CD4-positive, alpha-beta T cell treated with Interleukin-17A for 4 hours (primary cell): ENCODE results near the gene ATP9B.
A peak's percentile ranks its signal among the peaks of the same experiment; 100 is the strongest.

Experiments
- DNase-seq: peaks from one replicate; pipeline ENCODE4 v3.0.0-alpha.2; 2020; ENCODE audit warnings: mixed read lengths

The ATP9B gene

DNA sequence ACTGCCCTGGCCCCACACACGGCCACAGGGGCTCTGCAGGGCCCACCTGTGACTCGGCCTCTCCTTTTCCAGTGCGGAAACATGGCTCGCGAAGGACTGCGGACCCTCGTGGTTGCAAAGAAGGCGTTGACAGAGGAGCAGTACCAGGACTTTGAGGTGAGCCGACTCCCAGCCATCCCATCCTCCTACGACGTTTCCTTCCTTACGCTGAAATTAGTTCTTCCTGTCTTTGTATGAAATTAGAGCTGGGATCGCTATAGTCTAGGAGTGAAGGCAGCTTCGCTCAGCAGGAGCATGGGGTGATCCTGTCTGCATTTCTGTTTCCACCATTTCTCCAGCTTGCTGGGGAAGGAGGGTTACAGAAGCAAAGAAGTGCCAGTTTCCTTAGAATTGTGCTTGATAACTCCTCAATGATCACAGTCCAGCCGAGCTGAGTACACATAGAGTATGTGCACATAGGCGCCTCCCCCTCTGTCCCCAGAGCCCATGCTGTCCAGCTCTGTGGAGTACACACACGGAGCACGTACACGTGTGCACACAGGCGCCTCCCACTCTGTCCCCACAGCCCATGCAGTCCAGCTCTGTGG is 267.5 kb downstream of the ATP9B start:
- no peak for DNase-seq

DNA sequence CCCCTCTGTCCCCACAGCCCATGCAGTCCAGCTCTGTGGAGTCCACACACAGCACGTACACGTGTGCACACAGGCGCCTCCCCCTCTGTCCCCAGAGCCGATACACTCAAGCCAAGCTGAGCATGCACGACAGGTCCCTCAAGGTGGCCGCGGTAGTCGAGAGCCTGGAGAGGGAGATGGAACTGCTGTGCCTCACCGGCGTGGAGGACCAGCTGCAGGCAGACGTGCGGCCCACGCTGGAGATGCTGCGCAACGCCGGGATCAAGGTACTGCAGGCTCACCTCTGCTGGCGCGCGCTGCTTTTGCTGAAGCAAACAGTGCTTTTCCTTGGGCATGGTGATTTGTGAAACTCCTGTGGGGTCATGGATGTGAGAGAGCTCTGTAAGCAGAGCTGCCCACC is 268.0 kb downstream of the ATP9B start:
- DNase-seq: no peak

DNA sequence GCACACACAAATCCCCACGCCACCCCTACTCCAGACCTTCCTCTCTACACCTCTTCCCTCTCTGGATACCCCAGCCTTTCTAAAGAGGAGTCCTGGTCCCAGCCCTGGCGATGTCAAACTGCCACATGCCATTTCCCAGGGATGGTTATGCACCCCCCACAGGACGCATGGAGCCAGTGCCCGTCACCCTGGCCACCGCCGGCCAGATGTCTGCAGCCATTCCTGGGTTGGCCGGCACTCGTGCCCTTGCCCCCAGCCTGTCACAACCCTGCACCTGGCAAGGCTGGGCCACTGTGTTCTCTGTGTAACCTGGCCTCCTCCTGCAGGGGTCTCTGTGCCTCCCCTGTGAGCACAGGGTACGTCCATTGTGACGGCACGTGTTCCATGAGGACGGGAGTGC is 268.4 kb downstream of the ATP9B start:
- DNase-seq: no peak

DNA sequence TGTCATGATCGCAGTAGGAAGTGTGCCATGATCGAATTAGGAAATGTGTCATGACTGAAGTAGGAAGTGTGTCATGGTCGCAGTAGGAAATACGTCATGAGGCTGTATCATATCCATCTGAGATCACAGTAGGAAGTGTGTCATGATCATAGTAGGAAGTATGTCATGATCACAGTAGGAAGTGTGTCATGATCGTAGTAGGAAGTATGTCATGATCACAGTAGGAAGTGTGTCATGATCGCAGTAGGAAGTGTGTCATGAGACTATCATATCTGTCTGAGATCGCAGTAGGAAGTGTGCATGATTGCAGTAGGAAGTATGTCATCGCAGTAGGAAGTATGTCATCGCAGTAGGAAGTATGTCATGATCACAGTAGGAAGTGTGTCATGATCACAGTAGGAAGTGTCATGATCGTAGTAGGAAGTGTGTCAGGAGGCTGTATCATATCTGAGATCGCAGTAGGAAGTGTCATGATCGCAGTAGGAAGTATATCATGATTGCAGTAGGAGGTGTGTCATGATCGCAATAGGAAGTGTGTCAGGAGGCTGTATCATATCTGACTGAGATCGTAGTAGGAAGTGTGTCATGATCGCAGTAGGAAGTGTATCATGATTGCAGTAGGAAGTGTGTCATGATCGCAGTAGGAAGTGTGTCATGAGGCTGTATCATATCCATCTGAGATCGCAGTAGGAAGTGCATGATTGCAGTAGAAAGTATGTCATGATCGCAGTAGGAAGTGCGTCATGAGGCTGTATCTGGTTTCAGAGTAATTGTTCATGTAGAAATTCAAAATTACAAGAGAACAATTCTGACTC is 270.1 kb downstream of the ATP9B start:
- DNase-seq: no peak

DNA sequence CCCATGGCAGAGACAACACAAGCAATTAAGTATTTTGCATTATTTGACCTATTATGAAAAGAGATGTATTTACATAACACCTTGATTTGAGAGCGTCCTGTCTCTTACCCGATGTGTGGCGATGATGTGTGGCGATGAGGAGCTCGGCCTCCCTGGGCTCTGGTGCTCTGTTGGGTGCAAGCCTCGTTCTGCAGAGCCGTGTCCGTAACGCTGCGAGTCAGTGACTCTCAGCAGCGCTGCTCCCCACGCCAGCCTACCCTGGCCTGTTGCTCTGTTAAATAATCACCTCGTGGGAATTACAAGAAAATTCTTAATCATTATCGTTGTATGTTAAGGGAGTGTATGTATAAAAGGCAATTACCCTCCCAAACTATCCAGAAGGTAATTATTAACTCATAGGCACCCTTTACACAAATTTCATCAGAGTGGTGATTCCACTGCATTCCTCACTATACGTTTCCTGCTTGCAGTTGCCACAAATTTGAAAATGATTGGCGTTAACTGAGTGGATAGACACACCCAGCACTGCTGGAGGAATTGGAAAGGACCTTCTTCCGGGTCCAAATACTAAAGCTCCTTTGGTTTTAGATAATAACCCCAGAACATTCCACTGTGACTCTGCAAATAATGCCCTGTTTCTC is 274.5 kb downstream of the ATP9B start:
- no peak for DNase-seq

DNA sequence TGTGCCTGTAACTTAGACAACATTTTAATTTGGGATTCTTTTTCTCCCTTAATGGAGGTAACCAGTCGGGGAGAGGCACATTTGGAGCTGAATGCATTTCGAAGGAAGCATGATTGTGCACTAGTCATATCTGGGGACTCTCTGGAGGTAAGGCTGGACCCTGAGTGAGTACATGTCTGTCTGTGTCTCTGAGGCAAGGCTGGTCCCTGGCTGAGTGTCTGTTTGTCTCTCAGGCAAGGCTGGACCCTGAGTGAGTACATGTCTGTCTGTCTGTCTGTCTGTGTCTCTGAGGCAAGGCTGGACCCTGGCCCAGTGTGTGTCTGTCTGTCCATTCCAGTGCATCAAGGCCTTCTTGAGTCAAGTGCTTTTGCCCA is 275.0 kb downstream of the ATP9B start:
- no peak for DNase-seq

- no peak for DNase-seq
These were observed 276.2 kb downstream of the ATP9B start for GRCh38 chr18:79345366-79345765.

GRCh38 chr18:79345981-79346380 is 276.8 kb downstream of the ATP9B start:
- no peak for DNase-seq

DNA sequence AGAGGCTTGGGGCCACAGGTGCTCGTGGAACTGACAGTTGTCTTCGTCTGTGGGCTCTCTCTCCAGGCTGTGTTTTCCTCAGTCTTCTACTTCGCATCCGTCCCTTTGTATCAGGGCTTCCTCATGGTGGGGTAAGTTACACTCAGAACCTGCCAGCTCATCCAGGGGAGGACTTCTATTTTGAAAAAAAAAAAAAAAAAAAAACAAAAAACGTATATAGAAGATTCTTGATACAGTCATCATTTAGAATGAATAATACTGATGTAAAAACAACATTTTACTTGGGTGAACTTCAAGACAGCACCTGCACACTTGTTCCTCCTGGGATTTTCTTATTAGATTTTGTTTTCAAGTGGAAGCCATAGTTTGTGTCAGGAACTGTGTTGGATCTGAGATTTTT is 278.9 kb downstream of the ATP9B start:
- no peak for DNase-seq

DNA sequence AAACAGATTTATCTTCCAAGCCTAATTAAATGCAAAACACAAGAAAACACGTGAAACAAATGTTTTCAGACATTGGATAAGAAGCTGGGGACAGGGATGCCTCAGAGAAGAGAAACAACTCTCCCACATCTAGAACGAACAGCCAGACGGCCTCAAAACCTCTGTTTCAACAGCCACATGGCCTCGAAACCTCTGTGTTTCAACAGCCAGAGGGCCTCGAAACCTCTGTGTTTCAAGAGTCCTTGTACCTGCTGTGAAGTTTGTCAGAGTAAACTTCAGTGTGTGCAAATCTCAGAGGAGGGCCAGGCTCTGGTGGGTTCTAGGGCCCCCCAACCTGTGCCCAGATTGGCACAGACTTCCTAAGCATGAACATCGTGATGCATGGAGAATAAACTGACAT is 283.2 kb downstream of the ATP9B start:
- no peak for DNase-seq

DNA sequence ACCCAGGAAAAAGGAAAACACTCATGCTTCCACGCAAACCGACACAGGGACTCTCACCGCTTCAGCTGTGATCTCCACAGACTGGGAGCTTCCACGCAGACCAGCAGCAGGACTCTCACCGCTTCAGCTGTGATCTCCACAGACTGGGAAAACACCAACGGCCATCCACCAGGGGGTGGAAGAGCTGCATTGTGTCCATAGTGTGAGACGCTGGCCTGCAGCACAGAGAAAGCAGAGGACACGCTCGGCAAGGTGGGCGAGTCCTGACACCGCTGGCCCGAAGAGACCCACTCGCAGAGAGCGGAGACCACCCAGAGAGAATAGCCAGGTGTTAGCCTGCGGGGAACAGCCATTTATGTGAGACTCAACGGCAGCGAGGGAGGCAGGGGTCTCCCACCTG is 284.1 kb downstream of the ATP9B start:
- DNase-seq: no peak

GRCh38 chr18:79354350-79354749 is 285.2 kb downstream of the ATP9B start:
- DNase-seq: no peak

DNA sequence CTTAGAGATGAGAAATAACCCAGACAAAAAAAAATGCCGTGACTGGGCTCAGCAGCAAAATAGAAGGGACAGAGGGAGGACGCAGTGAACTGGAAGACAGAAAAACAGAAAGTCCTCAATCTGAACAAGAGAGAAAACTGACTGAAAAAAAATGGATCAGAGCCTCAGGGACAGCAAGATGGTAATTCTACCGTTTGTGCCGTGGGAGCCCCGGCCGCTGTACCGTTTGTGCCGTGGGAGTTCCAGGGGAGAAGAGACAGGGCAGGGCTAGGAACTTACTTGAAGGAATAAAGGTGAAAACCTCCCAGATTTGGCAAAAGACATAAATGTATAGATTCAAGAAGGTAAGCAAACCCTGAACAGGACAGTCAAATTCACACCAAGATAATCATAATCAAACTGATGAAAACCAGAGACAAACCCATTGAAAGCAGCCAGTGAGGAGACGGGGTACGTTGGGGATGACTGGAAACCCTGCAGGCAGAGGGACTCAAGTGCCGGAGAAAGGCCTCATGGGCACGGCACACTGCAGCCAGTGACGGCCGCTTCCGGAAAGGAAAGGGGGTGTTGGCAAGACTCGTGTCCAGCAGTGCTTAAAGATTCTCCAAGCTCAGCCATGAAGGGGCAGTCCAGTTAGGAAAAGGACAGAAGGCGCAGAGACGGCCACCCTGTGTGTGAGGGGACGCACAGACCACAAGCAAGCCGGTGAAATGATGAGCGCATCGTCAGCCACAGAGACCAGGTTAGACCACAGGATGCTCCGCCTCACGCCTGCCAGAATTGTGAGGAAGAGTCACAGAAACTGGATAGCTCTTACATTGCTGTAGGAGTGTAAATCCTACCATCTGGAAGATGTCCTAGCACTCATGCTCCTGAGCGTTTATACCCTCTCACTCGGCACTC is 286.5 kb downstream of the ATP9B start:
- no peak for DNase-seq

- DNase-seq: no peak
These were observed 287.2 kb downstream of the ATP9B start for GRCh38 chr18:79356435-79356834.

GRCh38 chr18:79360933-79361332 is 291.7 kb downstream of the ATP9B start:
- DNase-seq: no peak

DNA sequence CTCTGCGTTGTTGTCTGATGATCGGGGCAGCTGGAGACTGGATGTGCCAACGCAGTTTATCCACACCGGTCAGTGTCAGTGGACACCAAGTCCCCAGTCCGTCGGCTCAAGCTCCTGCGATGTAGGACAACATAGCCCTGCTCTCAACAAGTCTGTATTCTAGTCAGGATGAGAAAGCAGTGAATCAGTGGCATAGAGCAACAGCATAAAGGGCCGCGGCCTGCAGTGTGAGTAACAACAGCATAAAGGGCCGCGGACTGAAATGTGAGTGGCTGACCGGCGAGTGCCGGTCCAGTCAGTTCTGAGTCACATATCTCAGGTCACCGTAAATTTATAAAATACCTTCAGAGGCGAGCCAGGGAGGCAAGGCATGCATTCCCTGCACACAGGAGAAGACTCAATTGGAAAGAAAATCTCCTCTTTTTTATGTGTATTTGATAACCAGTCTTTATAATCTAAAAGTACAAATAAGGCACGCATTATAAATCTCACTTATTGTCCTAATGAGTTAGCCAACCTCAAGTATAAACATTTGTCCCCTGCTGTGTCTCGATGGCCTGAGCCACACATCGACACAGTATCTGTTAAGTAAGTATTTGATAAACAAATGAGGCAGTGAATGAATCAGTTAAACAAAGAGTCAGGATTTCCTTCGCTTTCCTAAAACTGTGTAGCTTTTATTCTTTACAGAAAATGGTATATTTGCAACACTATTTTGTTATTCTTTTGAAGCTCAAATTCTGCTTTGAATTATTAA is 292.8 kb downstream of the ATP9B start:
- no peak for DNase-seq

- no peak for DNase-seq
These were observed 296.5 kb downstream of the ATP9B start for GRCh38 chr18:79365701-79366100.

- no peak for DNase-seq
These were observed 297.2 kb downstream of the ATP9B start for GRCh38 chr18:79366177-79367094.

- no peak for DNase-seq
These were observed 298.3 kb downstream of the ATP9B start for GRCh38 chr18:79367480-79367879.

GRCh38 chr18:79367989-79368388 is 298.8 kb downstream of the ATP9B start:
- no peak for DNase-seq

DNA sequence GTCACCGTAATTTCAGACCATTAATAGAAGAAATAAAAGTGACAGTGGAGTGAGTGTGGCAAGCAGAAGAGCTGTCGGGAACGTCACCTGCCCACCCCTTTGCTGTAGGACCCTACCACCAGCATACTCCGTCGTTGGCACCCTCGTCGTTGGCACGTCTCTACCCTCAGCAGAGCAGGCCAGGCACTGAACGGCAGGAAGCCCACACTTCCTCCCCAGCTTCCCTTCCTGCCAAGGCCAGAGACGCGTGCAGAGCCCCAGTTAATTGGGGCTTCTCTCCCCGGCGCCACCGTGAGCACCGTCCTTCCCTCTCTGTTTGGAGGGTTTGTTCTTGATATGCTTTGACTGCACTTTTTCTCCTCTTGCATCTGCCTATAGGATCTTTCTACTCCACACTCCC is 299.5 kb downstream of the ATP9B start:
- DNase-seq: peak; percentile 54
